CD4-positive, alpha-beta T cell treated with Interleukin-6 for 4 hours (primary cell): ENCODE data around the gene HSH2D.

ENCODE experiments used
- DNase-seq: peaks from one replicate; pipeline ENCODE4 v3.0.0-alpha.2; 2020; ENCODE audit warnings: mixed read lengths

The HSH2D gene

DNA sequence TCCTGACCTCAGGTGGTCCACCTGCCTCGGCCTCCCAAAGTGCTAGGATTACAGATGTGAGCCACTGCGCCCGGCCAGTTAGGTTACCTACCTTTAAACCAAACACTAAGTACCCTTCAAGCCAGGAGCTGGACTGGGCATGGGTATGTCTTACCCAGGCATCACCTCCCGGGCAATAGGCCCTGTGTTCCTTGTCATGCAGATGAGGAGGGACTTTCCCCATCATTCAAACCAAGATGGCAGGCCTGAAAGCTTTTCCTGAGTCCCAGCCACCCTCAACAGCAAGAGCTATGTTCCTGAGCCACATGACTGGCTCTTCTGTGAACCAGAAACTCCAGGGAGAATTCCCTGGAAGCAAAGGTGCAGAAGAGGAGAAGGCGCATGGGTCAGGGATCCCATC, 22.3 kb upstream of the HSH2D start:
- no peak for DNase-seq

DNA sequence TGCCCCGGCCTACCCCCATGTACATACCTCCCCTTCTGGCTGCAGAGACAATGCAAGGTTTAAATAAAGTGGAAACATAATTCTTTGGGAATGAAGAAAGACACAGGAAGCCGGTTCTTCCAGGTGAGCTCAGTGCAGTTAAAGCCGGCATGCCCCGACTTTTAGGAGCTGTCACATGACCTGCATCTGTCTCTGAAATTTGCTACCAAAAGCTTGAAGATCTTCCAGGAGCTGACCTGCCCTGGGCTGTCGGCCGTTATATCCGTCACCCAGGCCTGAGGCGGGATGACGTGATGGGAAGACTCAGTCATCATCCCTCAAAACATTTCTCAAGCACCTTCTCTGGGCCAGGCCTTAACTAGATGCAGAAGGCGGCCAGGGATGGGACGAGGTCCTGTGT, 21.5 kb upstream of the HSH2D start:
- no peak for DNase-seq

DNA sequence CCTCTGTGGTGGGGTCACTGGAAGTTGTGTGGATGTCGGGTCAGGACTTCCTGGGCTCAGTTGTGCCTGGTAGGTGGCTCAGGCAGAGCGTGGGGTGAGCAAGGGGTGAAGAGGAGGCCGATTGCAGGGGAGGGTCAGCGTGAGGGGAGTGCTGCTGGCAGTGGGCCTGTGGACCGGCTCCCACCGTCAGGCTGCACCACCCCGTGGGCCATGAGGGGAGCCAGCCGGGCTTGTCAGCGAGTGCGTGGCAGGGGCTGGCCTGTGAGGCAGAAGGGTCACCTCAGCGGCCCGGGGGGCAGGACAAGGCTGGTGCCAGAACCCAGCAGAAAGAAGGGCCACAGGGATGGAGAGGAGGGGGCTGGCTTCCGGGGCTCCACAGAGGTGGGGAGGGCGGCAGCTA, 18.5 kb upstream of the HSH2D start:
- DNase-seq = no peak

DNA sequence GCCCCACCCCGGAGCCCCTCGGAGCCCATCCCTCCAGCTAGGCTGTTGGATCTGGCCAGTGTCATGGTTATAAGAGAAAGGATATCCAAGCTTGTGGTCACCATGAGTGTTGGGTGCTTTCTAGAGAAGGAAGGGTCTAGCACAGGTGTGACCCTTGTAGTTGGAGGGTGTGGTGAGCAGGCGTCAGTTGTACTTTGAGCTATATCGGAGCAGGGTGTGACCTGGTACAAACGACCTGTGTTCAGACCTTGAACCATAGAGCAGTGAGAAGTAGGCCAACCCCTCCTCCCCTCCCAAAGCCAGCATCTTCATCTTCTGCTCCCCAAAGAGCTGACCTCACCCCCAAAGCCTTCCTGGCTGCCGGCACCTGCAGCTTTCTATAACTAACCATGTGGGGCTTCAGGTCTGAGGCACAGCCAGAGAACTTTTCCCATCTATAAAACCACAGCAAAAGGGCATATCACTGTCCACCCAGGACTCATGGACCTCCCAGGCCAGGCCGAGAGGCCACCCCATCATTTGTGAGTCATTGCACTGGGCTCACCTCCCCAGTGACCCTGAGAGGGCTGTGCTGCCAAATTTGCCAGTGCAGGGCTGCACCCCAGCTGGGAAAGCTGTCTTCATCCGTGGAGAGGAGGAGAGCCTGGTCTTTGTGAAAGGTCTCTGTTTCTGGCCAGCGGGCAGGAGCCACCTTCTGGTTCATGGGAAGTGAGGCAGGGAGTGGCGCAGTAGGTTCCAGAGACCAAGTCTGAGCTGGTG, 17.6 kb upstream of the HSH2D start:
- no peak for DNase-seq

DNA sequence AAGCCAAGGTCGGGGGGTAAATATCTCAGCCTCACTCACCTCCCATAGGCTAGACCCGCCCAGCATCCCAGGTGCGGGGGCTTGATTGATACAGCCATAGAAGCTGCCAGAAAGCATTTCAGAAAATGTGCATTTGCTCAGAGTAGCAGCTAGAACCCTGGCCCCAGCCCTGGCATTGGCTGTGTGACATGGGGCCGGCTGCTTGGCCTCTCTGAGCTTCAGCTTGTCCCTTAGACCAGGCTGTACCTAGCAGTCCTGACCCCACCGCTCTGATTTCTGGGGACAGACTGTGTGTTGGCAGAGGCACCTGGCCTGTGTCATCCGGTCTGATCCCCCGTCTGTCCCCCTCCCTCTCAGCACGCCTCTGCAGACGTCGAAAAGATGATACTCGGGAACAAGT, 16.4 kb upstream of the HSH2D start:
- DNase-seq = no peak

DNA sequence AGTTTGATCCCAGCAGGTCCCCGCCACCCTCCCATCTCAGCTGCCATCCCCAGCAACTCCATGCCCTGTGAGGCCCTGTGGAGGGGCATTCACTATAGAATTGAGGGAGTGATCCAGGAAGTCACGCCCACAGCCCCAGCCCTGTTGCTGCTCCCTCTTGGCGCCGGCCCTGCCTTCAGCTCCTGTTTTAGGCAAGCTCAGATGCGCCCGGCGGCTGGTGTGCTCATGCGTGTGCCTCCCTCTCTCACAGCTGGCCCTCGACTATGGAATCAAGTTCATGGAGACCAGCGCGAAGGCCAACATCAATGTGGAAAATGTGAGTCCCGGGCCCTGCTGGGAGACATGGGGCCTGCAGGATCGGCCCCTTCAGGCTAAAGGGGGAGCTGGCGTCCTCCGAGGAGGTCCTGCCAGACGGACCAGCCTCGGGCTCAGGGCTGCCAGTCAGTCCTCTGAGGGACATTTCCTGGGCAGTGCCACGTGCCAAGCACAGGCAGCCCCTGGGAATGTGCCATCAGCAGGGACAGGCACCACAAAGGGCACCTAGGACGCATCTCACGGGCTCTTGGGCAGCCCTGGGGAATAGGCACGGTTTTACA, 15.6 kb upstream of the HSH2D start:
- DNase-seq = no peak

DNA sequence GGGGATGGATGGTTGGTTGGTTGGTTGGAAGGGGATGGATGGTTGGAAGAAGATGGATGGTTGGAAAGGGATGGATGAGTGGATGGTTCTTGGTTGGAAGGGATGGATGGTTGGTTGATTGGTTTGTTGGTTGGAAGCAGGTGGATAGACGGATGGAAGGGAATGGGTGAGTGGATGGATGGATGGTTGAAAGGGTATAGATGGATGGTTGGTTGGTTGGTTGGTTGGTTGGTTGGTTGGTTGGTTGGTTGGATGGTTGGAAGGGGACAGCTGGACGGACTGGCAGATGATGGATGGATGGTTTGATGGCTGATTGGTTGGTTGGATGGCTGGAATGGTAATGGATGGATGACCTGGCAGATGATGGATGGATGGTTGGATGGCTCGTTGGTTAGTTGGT, 11.8 kb upstream of the HSH2D start:
- no peak for DNase-seq

DNA sequence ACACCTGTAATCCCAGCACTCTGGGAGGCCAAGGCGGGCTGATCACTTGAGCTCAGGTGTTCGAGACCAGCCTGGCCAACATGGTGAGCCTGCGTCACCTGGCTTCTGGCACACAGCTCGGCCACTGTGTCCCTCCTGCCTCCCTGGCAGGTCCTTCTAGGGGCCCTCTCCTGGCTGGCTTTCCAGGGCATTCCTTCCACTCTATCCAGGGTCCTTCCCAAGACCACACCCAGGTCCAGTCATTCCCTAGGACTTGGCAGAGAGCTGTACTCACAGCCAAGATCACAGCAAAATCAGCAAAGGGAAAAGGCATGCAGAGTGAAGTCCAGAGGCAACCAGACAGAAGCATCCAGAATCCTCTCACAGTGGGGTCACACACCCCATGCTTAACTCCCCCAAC, 9.7 kb upstream of the HSH2D start:
- no peak for DNase-seq

DNA sequence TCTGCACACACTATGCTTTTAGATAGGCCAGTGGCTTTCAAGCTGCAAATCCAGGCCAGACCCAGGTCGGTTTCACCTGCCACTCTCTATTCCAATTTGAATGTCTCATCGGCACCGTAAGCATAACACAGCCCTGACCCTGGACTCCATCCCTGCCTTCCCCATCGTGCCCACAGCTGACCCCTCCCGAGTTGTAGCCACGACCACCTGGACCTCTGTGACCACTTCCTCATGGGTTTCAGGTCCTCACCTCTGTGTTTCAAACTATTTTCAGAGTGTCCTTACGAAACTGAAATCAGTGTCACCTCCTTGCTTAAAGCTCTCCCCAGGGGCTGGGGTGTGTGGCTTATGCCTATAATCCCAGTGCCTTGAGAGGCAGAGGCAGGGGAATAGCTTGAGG, 9.0 kb upstream of the HSH2D start:
- DNase-seq = no peak

DNA sequence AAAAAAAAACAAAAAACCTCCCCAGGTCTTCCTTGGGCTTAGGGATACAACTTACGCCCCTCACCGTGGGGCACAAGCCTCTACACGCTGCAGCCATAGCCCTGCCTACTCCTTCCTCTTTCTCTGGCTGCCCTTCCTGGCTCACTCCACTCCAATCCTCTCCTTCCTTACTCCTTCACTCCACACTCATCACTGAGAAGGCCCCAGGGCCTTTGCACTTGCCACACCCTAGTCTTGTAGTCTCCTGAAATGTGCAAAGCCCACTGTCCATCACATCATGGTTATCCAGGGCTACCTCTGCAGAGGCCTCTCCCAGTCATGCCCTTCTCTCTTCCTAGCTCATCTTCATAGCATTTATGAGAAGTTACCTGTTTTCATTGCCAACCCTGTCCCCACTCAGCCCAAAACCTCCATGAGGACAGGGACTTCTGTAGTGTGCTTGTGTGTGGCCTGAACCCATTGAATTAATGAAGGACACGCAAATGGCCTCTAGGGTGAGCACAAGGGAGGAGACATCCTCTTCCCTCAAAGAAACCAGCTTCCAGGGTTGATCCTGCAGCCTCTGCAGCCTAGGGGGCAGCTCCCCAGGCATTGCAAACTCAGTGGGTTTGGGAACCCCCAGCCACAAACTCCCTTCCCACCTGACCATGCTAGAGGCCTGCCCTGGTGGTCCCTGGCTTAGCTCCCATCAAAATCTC, 7.9 kb upstream of the HSH2D start:
- DNase-seq = no peak

DNA sequence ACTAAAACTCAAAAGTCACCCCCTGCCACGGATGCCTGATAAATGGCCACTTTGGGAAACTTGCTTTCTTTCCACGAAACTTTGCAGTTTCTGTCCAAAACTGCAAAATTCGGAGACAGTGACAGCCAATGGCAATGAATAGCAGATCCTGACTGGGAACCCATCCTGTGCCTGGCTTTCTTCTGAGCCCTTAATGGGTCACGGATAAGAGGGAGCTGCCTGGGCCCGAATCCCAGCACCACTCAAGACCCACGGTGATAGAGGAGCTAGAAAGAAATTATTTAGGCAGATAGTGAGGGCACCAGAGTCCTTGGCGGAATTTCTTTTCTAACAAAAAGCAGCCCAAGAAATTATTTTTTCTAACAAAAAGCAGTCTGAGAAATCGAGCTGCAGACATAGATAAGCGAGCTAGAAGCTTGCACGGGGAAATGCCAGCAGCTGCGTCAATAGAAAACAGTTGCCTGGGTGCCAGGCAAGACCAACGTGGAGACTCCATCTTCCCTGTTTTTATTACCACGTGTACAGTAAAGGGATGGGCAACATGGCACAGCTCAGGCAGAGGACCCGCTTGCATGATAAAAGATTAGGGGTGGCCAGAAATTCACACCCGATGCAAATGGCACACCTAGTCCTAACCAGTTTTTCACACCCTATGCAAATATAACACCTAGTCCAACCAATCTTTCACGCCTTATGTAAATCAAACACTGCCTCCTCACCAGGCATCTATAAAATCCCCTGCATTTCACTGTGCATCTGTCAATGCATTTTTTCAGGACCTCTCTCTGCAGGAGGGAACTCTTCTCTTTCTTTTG, 7.1 kb upstream of the HSH2D start:
- no peak for DNase-seq

DNA sequence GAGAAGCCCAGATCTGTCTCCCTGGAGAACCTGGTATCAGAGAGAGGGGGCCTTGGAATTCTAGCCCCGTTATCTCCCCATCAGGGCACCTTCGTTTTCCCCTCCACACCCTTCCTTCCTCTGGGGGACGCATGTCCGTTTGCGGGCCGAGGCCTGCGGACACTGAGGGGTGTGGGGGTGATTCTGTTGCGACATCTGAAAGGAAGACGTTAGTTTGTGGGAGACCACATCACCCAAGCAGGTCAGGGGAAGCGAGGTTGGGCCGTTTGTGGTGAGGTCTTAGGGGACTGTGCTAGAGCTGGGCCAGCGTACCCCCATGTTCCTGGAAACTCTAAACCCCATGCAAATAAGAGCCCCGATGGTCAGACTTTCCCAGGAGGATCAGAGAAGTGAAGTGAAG, 3.7 kb upstream of the HSH2D start:
- DNase-seq = no peak

DNA sequence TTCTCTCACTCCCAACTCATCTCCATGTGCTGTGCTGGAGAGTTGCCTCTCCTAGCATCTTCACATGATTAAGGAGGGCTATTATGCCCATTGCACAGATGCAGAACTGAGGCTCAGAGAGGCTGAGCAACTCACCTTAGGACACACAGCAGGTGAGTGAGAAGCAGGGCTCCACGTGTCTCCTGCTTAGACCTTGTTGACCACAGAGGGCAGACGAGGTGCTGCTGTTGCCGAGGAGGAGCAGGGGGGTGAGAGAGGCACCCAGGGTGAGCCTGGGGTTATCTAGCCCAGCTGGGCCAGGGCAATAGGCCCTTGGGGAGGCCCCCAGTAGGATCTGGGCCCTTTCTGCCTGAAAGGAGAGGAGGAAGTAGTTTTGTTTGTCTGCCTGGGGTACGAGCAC, 2.4 kb upstream of the HSH2D start:
- DNase-seq = no peak

DNA sequence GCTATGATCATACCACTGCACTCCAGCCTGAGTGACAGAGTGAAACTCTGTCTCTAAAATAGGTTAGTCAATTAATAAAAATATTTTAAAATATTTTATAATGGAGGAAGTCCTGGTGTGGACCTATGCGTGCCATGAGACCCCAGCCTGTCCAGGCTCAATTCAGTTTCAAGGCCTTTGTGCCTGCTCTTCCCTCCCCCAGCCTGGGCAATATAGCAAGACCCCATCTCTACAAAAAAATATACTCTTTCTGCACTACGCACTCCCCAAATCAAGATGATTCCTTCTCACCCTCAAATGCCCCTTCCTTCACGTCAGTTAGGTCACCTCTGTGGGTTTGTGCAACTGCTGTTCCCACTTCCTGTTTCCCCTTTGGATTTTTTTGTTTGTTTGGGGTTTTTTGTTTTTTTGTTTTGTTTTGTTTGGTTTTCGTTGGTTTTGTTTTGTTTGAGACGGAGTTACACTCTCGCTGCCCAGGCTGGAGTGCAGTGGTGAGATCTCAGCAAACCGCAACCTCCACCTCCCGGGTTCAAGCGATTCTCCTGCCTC, 1.4 kb upstream of the HSH2D start:
- no peak for DNase-seq

DNA sequence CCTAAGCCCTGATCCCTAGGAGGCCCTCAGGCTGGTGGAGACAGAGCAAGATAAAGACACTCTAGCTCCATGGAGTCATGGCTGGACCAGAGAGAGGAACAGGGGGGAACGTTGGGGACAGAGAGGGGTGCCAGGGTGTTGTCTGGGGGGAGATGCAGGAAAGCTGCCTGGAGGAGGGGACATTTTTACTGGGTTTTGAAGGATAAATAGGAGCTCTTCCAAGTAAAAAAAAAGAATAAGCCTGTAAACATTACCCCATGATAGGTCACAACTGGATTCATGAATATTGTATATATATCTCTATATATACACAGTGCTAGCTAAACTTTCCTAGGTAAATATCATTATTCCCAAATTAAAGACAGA, 714 bp downstream of the HSH2D start:
- DNase-seq = no peak

DNA sequence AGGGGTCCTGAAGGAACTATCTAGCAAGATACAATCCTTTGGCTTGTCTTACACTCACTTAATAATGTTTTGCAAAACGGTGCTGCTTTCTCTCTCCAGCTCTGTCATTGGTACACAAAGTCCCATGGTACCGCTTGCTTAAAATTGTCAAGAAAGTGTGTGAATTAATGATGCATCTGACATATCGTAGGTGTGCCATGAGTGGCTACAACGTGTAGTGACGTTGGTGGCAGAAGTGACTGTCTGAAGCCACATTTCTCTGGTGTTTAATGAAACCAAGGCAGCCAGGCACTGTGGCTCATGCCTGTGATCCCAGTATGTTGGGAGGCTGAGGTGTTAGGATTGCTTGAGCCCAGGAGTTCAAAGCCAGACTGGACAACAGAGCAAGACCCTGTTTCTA, 2.6 kb downstream of the HSH2D start:
- DNase-seq = no peak

DNA sequence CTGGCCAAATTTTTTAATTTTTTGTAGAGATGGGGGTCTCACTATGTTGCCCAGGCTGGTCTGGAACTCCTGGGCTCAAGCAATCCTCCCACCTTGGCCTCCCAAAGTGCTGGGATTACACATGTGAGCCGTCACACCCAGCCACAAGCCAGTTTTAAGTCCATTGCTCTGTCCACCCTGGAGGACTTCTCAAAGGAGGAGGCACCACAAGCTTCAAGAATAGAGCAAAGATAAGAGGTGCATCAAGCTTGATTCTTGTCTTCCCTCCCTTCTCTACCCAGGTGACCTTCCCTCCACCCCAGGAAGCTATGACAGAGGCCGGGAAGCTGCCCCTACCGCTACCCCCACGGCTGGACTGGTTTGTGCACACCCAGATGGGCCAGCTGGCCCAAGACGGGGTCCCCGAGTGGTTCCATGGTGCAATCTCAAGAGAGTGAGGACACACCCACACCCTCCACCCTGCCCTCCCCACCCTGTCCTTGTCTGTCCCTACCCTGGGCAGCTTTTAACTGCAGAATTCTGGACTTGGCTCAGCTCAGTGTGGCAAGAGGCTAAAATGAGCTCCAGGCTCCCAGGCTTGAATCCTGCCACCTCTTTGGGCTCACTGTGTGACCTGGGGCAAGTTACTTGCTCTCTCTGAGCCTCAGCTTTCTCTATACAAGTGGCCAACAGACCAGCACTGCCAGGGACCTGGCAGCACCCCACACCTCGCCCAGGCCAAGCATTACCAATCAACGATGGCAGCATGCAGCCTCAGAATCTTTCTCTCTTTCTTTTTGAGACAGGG, 5.2 kb downstream of the HSH2D start:
- DNase-seq = no peak

DNA sequence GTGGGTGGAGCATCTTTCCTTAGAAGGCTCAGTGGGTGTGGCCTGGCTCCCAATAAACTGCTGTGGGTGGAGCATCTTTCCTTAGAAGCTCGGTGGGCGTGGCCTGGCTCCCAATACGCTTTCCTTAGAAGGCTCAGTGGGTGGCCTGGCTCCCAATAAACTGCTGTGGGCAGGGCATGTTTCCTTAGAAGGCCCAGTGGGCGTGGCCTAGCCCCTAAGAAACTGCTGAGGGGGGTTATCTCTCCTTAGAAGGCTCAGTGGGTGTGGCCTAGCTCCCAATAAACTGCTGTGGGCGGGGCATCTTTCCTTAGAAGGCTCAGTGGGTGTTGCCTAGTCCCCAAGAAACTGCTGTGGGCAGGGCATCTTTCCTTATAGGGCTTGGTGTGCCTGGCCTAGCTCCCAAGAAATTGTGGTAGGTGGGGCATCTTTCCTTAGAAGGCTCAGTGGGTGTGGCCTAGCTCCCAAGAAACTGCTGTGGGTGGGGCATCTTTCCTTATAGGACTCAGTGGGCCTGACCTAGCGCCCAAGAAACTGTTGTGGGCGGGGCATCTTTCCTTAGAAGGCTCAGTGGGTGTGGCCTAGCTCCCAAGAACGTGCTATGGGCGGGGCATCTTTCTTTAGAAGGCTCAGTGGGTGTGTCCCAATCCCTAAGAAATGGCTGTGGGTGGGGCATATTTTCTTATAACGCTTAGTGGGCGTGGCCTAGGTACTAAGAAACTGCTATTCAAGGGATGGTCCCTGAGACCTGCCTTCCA, 10.3 kb downstream of the HSH2D start:
- DNase-seq = no peak

DNA sequence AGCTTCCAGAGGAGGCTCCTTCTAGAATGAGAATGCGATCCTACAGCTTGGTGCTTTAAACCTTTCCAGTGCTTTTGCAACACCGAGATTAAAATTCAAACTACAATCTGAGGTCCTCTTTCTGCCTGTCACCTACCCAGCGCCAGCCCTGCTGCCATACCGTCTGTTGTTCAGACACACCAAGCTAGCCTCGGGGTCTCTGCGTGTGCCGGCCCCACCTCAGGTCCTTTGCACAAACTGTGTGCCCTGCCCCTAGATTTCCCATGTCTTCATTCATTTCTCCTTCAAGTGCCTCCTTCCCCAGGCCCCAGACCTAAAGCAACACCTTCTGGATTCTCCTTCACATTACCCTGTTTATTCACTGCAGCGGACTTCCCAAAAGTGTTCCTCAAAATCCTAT, 11.1 kb downstream of the HSH2D start:
- no peak for DNase-seq

DNA sequence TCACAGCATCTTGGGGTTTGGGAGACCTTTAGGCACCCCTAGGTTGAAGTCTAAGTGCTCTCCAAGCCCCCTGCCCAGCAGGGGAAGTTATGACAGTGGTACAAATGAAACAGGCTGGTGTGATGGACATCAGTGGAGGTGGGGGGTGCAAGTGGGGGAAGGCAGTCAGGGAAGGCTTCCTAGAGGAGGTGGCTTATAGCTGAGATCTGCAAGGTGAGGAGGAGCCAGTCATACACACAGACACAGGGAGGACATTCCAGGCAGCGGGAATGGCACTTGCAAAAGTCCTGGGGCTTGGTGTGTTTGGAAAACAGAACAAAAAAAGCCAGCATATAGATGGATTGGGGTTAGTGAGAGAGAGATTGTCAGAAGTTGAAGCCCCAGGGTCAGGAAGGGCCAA, 11.6 kb downstream of the HSH2D start:
- no peak for DNase-seq

DNA sequence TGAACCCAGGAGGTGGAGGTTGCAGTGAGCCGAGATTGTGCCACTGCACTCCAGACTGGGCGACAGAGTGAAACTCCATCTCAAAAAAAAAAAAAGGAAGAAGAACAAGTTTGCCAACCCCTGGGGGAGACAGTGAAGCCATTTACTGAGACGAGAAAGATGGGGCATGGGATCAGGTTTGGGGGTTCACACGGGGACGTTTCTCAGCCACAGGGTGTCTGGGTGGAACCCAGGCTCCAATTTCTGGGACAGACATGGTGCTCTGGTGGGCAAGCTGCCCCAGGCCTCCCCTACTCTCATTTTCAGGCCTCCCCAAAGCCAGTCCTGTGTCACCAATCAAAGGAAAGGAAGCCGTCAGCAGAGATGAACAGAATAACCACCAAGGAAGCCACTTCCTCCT, 13.4 kb downstream of the HSH2D start:
- DNase-seq = no peak

DNA sequence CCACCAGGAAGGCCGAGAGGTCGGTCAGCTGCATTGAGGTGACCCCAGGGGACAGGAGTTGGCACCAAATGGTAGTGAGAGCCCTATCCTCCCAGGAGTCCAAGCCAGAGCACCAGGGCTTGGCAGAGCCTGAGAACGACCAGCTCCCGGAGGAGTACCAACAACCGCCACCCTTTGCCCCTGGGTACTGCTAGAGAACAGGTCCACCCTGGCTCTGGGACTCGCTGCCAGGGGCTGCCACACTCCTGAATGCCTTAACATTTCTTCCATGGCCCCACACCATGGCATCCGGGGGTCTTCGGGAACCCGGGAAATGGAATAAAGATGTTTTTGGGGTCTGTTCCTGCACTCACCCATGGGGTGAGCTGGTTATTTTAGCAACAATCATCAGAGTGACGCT, 14.1 kb downstream of the HSH2D start:
- no peak for DNase-seq
